ENCODE measurements around the gene PYM1.

PYM1 gene

GRCh38 chr12:55935738-55936151, 8.1 kb upstream of the PYM1 start:
- peaks cover 7% of the 10 kb centered on the region; the same call in 1 of the 2 replicates for H3K36me3 ChIP-seq (ENCODE audit: insufficient read depth, low read length)
- H3K9ac ChIP-seq (ENCODE audit: low read depth, low read length, poor library complexity, severe bottlenecking): no peak overlapping the region
- no peaks in the 10 kb centered on the region for H3K9me2 ChIP-seq (replicated peaks; ENCODE audit: low read depth, low read length)
- H3F3A ChIP-seq (ENCODE audit: low read depth): no peaks in the 10 kb centered on the region
- peaks cover 34% of the 10 kb centered on the region for H3K4me1 ChIP-seq (ENCODE audit: insufficient read depth, low read length, poor library complexity, severe bottlenecking)
- no peak overlapping the region for H3K4me3 ChIP-seq (ENCODE audit: low read length, poor library complexity, severe bottlenecking)
- peaks cover 5% of the 10 kb centered on the region for H4K20me1 ChIP-seq (ENCODE audit: insufficient read depth, low read length, poor library complexity, severe bottlenecking)
- no peak for TF ChIP-seq EZH2phosphoT487 (IDR thresholded peaks at IDR 0.05; ENCODE audit: borderline replicate concordance)
- TF ChIP-seq CTCF (conservative IDR thresholded peaks at IDR 0.05; ENCODE audit: low read length): no peak
- H3K4me2 ChIP-seq (ENCODE audit: low read depth, low read length, poor library complexity, severe bottlenecking): no peak overlapping the region
- no peaks in the 10 kb centered on the region for H3K27me3 ChIP-seq (ENCODE audit: insufficient read depth, low read length, poor library complexity, severe bottlenecking)
- no peaks in the 10 kb centered on the region for H3K9me3 ChIP-seq (ENCODE audit: insufficient read depth, low read depth, low read length)
- no peak overlapping the region for H2AFZ ChIP-seq (ENCODE audit: low read length)
- peaks cover 40% of the 10 kb centered on the region for H3K79me2 ChIP-seq (ENCODE audit: insufficient read depth, low read length)

- TF ChIP-seq CTCF (conservative IDR thresholded peaks at IDR 0.05; ENCODE audit: low read length) (no peak), EZH2phosphoT487 (IDR thresholded peaks at IDR 0.05; ENCODE audit: borderline replicate concordance) (no peak)
- peaks cover 5% of the 10 kb centered on the region for H4K20me1 ChIP-seq (ENCODE audit: insufficient read depth, low read length, poor library complexity, severe bottlenecking)
- peaks cover 7% of the 10 kb centered on the region; the same call in 1 of the 2 replicates for H3K36me3 ChIP-seq (ENCODE audit: insufficient read depth, low read length)
- H2AFZ ChIP-seq (ENCODE audit: low read length): no peak overlapping the region
- H3K9me2 ChIP-seq (replicated peaks; ENCODE audit: low read depth, low read length): no peaks in the 10 kb centered on the region
- H3K27me3 ChIP-seq (ENCODE audit: insufficient read depth, low read length, poor library complexity, severe bottlenecking): no peaks in the 10 kb centered on the region
- peaks cover 3% of the 10 kb centered on the region for H3F3A ChIP-seq (ENCODE audit: low read depth)
- H3K4me1 ChIP-seq (ENCODE audit: insufficient read depth, low read length, poor library complexity, severe bottlenecking): peaks cover 40% of the 10 kb centered on the region
- H3K4me2 ChIP-seq (ENCODE audit: low read depth, low read length, poor library complexity, severe bottlenecking): no peak overlapping the region
- peaks cover 40% of the 10 kb centered on the region for H3K79me2 ChIP-seq (ENCODE audit: insufficient read depth, low read length)
- H3K9ac ChIP-seq (ENCODE audit: low read depth, low read length, poor library complexity, severe bottlenecking): no peak overlapping the region
- H3K4me3 ChIP-seq (ENCODE audit: low read length, poor library complexity, severe bottlenecking): no peak overlapping the region
- no peaks in the 10 kb centered on the region for H3K9me3 ChIP-seq (ENCODE audit: insufficient read depth, low read depth, low read length)
Observed at GRCh38 chr12:55934773-55935172, 7.1 kb upstream of the PYM1 start.

GRCh38 chr12:55933799-55934742, 6.4 kb upstream of the PYM1 start:
- Histone ChIP-seq H4K20me1 (ENCODE audit: insufficient read depth, low read length, poor library complexity, severe bottlenecking) (peaks cover 5% of the 10 kb centered on the region), H3K4me3 (ENCODE audit: low read length, poor library complexity, severe bottlenecking) (no peak overlapping the region), H2AFZ (ENCODE audit: low read length) (no peak overlapping the region), H3K36me3 (ENCODE audit: insufficient read depth, low read length) (peaks cover 5% of the 10 kb centered on the region; the same call in 1 of the 2 replicates), H3K4me1 (ENCODE audit: insufficient read depth, low read length, poor library complexity, severe bottlenecking) (peaks cover 43% of the 10 kb centered on the region), H3K9ac (ENCODE audit: low read depth, low read length, poor library complexity, severe bottlenecking) (peak overlapping the region; percentile 98), H3K9me3 (ENCODE audit: insufficient read depth, low read depth, low read length) (no peaks in the 10 kb centered on the region), H3K79me2 (ENCODE audit: insufficient read depth, low read length) (peaks cover 40% of the 10 kb centered on the region), H3K27me3 (ENCODE audit: insufficient read depth, low read length, poor library complexity, severe bottlenecking) (no peaks in the 10 kb centered on the region), H3K9me2 (replicated peaks; ENCODE audit: low read depth, low read length) (no peaks in the 10 kb centered on the region), H3K4me2 (ENCODE audit: low read depth, low read length, poor library complexity, severe bottlenecking) (peak overlapping the region; percentile 96), H3F3A (ENCODE audit: low read depth) (peaks cover 8% of the 10 kb centered on the region)
- TF ChIP-seq CTCF (conservative IDR thresholded peaks at IDR 0.05; ENCODE audit: low read length) (no peak), EZH2phosphoT487 (IDR thresholded peaks at IDR 0.05; ENCODE audit: borderline replicate concordance) (no peak)
